Thoracic aorta (tissue), 2 donors: ENCODE measurements around the gene NKAIN2. TPM values are rescaled to one million over a fixed set of nuclear protein-coding genes. Genes with fewer than 3 reads are reported as not detected.

ENCODE experiments used
- ATAC-seq: fragments of 150-250 bp; one replicate; pipeline ENCODE4 v1.8.0; 2017; ENCODE audit warnings: low read depth; ENCODE audit not compliant: insufficient number of reproducible peaks, low FRiP score
- DNase-seq: peaks from one replicate; pipeline ENCODE4 v3.0.0-alpha.2; 2020; ENCODE audit warnings: low spot score
- H3K27ac ChIP-seq, 2 donors: fragments of 200-600 bp; sonication (generic); 1 replicate in 1 of 2; 2 replicates in 1 of 2; pipeline ENCODE4 v1.5.1; 2016; ENCODE audit warnings: mild to moderate bottlenecking in 2 of 2, moderate library complexity in 2 of 2
- H3K27me3 ChIP-seq: fragments of 200-600 bp; sonication (generic); replicated peaks from 2 replicates; pipeline ENCODE4 v1.6.0; 2016; ENCODE audit warnings: mild to moderate bottlenecking; ENCODE audit not compliant: insufficient read depth
- H3K36me3 ChIP-seq: fragments of 200-600 bp; sonication (generic); one replicate; pipeline ENCODE4 v1.5.1; 2016
- H3K4me1 ChIP-seq, 2 donors: fragments of 200-600 bp; sonication (generic); 1 replicate in 1 of 2; 2 replicates in 1 of 2; pipeline versions ENCODE4 v1.5.1 to v1.6.0; 2016; ENCODE audit warnings: low read depth in 2 of 2, mild to moderate bottlenecking in 1 of 2; ENCODE audit not compliant: control insufficient read depth in 1 of 2
- H3K4me3 ChIP-seq: fragments of 200-600 bp; sonication (generic); 2 replicates; pipeline ENCODE4 v1.5.1; 2016; ENCODE audit warnings: mild to moderate bottlenecking
- H3K9me3 ChIP-seq: fragments of 200-600 bp; sonication (generic); 2 replicates; pipeline ENCODE4 v1.5.1; 2016
- CTCF ChIP-seq: fragments of 200-600 bp; sonication (generic); IDR thresholded peaks from one replicate; pipeline ENCODE4 v1.5.1; 2019; ENCODE audit warnings: antibody characterized with exemption
- total RNA-seq, 2 donors: library from RNA; depleted of rRNA; stranded (reverse); fragments of >200 nt; gene quantifications; one replicate each; pipeline versions ENCODE4 v1.1.0 to v1.2.3, GENCODE V29; 2016

The NKAIN2 gene
- total RNA-seq, 2 donors from 2014 or later = 0.28 TPM; not detected in 1

- Histone ChIP-seq H3K4me1 (no peaks in the 10 kb centered on the region), H3K27ac (no peak overlapping the region), H3K36me3 (no peaks in the 10 kb centered on the region), H3K4me3 (no peak overlapping the region), H3K27me3 (no peaks in the 10 kb centered on the region), H3K9me3 (no peaks in the 10 kb centered on the region)
- ATAC-seq = no peak
- no peak for TF ChIP-seq CTCF
- DNase-seq = no peak
Measured at GRCh38 chr6:124496334-124496733, 692.7 kb downstream of the NKAIN2 start.

GRCh38 chr6:124512431-124512830, 708.8 kb downstream of the NKAIN2 start:
- no peaks in the 10 kb centered on the region for H3K9me3 ChIP-seq
- ATAC-seq (no peak), DNase-seq (no peak)
- no peak for TF ChIP-seq CTCF
- no peaks in the 10 kb centered on the region for H3K27me3 ChIP-seq
- no peak overlapping the region for H3K27ac ChIP-seq
- H3K4me3 ChIP-seq = no peak overlapping the region
- H3K36me3 ChIP-seq = no peaks in the 10 kb centered on the region
- no peaks in the 10 kb centered on the region for H3K4me1 ChIP-seq

GRCh38 chr6:124517339-124517738, 713.7 kb downstream of the NKAIN2 start:
- DNase-seq = no peak
- Histone ChIP-seq H3K4me3 (no peak overlapping the region), H3K27me3 (no peaks in the 10 kb centered on the region), H3K4me1 (no peaks in the 10 kb centered on the region), H3K27ac (no peak overlapping the region), H3K9me3 (no peaks in the 10 kb centered on the region), H3K36me3 (no peaks in the 10 kb centered on the region)
- no peak for TF ChIP-seq CTCF
- no peak for ATAC-seq

GRCh38 chr6:124520514-124520913, 716.8 kb downstream of the NKAIN2 start:
- H3K36me3 ChIP-seq = no peaks in the 10 kb centered on the region
- H3K4me1 ChIP-seq = no peaks in the 10 kb centered on the region
- H3K27ac ChIP-seq = no peak overlapping the region
- H3K27me3 ChIP-seq = no peaks in the 10 kb centered on the region
- TF ChIP-seq CTCF = no peak
- H3K4me3 ChIP-seq = no peak overlapping the region
- ATAC-seq = no peak
- no peaks in the 10 kb centered on the region for H3K9me3 ChIP-seq
- DNase-seq = no peak

- Histone ChIP-seq H3K27me3 (no peaks in the 10 kb centered on the region), H3K36me3 (no peaks in the 10 kb centered on the region), H3K9me3 (no peaks in the 10 kb centered on the region), H3K4me1 (no peaks in the 10 kb centered on the region), H3K4me3 (no peak overlapping the region), H3K27ac (no peak overlapping the region)
- ATAC-seq (no peak), DNase-seq (no peak)
- no peak for TF ChIP-seq CTCF
Measured at GRCh38 chr6:124522335-124522734, 718.7 kb downstream of the NKAIN2 start.
